ENCODE measurements around the gene CD40LG.

GRCh38 chrX:136646602-136647239, 1.2 kb upstream of the CD40LG start:
- no peak for TF ChIP-seq CTCF (IDR thresholded peaks at IDR 0.05)
- TF ChIP-seq POLR2A (IDR thresholded peaks at IDR 0.05): no peak
